ENCODE data around the gene PDIA2.

GRCh38 chr16:280005-280460 is 2.9 kb upstream of the PDIA2 start:
- no peak for TF ChIP-seq POLR2A (IDR thresholded peaks at IDR 0.05)
- no peak for TF ChIP-seq POLR2AphosphoS5 (IDR thresholded peaks at IDR 0.05)
- TF ChIP-seq CTCF (IDR thresholded peaks at IDR 0.05), result no peak
